Suprapubic skin (tissue), 4 donors: ENCODE measurements around the gene VSTM2B.

Source experiments
- EP300 ChIP-seq: sonication (generic); formaldehyde crosslinking; IDR thresholded peaks from one replicate; pipeline ENCODE4 v1.6.1; 2017; ENCODE audit warnings: antibody characterized with exemption
- POLR2A ChIP-seq, 2 donors: fragments of 450-650 bp; IDR thresholded peaks; one replicate each; pipeline ENCODE4 v1.6.1; 2017; ENCODE audit warnings: antibody characterized with exemption in 2 of 2, mild to moderate bottlenecking in 2 of 2, moderate library complexity in 2 of 2
- POLR2AphosphoS5 ChIP-seq, 3 donors: sonication (generic); formaldehyde crosslinking; IDR thresholded peaks; one replicate each; pipeline ENCODE4 v1.6.1; 2017; ENCODE audit warnings: antibody characterized with exemption in 3 of 3
- TF ChIP-seq, protein P1 (sequence below), 2 donors: fragments of 200-600 bp in 1 of 2; fragments of 450-650 bp in 1 of 2; sonication (generic) in 1 of 2; IDR thresholded peaks; one replicate each; pipeline ENCODE4 v1.5.1; 2016 to 2019; ENCODE audit warnings: antibody characterized with exemption in 2 of 2, mild to moderate bottlenecking in 1 of 2, moderate library complexity in 1 of 2

DNA sequence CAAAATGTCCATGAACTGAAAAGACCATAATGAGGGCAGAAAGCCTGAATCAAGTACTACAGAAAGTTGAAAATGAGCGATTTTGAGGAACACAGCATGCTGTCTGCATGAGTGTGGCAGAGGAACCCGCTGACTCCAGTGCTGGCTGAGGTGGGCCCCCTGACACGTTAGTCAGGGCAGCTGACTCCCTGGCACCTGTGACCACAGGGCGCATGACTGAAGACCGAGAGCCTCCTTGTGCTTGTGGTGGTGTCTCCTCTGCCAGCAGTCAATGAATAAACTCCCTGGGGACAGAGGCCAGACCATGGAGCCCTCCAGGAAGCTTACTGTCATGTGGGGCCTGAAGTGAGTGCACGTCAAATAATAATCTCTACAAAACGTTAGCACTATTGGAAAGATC, 38.4 kb upstream of the VSTM2B start:
- TF ChIP-seq, protein P1, sequence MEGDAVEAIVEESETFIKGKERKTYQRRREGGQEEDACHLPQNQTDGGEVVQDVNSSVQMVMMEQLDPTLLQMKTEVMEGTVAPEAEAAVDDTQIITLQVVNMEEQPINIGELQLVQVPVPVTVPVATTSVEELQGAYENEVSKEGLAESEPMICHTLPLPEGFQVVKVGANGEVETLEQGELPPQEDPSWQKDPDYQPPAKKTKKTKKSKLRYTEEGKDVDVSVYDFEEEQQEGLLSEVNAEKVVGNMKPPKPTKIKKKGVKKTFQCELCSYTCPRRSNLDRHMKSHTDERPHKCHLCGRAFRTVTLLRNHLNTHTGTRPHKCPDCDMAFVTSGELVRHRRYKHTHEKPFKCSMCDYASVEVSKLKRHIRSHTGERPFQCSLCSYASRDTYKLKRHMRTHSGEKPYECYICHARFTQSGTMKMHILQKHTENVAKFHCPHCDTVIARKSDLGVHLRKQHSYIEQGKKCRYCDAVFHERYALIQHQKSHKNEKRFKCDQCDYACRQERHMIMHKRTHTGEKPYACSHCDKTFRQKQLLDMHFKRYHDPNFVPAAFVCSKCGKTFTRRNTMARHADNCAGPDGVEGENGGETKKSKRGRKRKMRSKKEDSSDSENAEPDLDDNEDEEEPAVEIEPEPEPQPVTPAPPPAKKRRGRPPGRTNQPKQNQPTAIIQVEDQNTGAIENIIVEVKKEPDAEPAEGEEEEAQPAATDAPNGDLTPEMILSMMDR (IDR thresholded peaks at IDR 0.05) = no peak
- TF ChIP-seq POLR2AphosphoS5 (IDR thresholded peaks at IDR 0.05) (no peak), POLR2A (IDR thresholded peaks at IDR 0.05) (no peak), EP300 (no peak)
